OCI-LY3 (cell line): ENCODE data around the gene SRPK2.

Source experiments
- H2AFZ ChIP-seq: fragments of 200-600, 300-600 bp; shearing (Covaris generic); 2 replicates; pipeline ENCODE4 v1.6.0; 2014; ENCODE audit warnings: antibody characterized with exemption, low read depth, low read length
- H3K27ac ChIP-seq: fragments of 200-600, 300-600 bp; sonication (generic); 2 replicates; pipeline ENCODE4 v1.5.1; 2014; ENCODE audit warnings: mild to moderate bottlenecking, low read length, moderate library complexity, mixed read lengths
- H3K27me3 ChIP-seq: fragments of 200-600, 300-600 bp; sonication (generic); 2 replicates; pipeline ENCODE4 v1.6.1; 2014; ENCODE audit warnings: low read depth, low read length, mixed read lengths
- H3K36me3 ChIP-seq: fragments of 200-600, 300-600 bp; sonication (generic); replicated peaks from 2 replicates; pipeline ENCODE3; 2014; ENCODE audit warnings: low read depth, low read length, mixed read lengths
- H3K4me1 ChIP-seq: fragments of 300-600, 200-600 bp; sonication (generic); 2 replicates; pipeline ENCODE4 v1.6.1; 2014; ENCODE audit warnings: low read length, mixed read lengths
- H3K4me2 ChIP-seq: fragments of 200-600, 300-600 bp; sonication (generic); 2 replicates; pipeline ENCODE4 v1.6.1; 2014; ENCODE audit warnings: low read length, mixed read lengths
- H3K4me3 ChIP-seq: fragments of 300-600, 200-600 bp; sonication (generic); 2 replicates; pipeline ENCODE4 v1.5.1; 2014; ENCODE audit warnings: antibody characterized with exemption, mild to moderate bottlenecking, low read length, moderate library complexity
- H3K79me2 ChIP-seq: fragments of 300-600, 200-600 bp; shearing (Covaris generic); 2 replicates; pipeline ENCODE4 v1.6.1; 2014; ENCODE audit warnings: mild to moderate bottlenecking, low read length, mixed read lengths
- H3K9ac ChIP-seq: fragments of 300-600, 200-600 bp; shearing (Covaris generic); 2 replicates; pipeline ENCODE4 v1.6.0; 2014; ENCODE audit warnings: mild to moderate bottlenecking, low read length, moderate library complexity
- H3K9me3 ChIP-seq: fragments of 200-600, 300-600 bp; shearing (Covaris generic); 2 replicates; pipeline ENCODE4 v1.6.1; 2014; ENCODE audit warnings: low read length, mixed read lengths; ENCODE audit not compliant: insufficient read depth
- H4K20me1 ChIP-seq: fragments of 200-600, 300-600 bp; sonication (generic); 2 replicates; pipeline ENCODE4 v1.6.1; 2016; ENCODE audit warnings: low read length, mixed read lengths; ENCODE audit not compliant: insufficient read depth
- CTCF ChIP-seq: fragments of 200-600, 300-600 bp; sonication (generic); IDR thresholded peaks from 2 replicates; pipeline ENCODE4 v1.5.1; 2014; ENCODE audit warnings: antibody characterized with exemption, low read length, low read depth
- EZH2phosphoT487 ChIP-seq: fragments of 200-600 bp; shearing (Covaris generic); IDR thresholded peaks from 2 replicates; pipeline ENCODE4 v1.6.1; 2018; ENCODE audit warnings: antibody characterized with exemption, mixed run types, low read depth

SRPK2 gene

GRCh38 chr7:105133358-105133757 lies 255.4 kb downstream of the SRPK2 start:
- H3K36me3 ChIP-seq: peaks cover 3% of the 10 kb centered on the region

GRCh38 chr7:105132835-105133234 lies 255.9 kb downstream of the SRPK2 start:
- H3K4me1 ChIP-seq: peaks cover 34% of the 10 kb centered on the region
- H3K36me3 ChIP-seq: no peaks in the 10 kb centered on the region
- TF ChIP-seq EZH2phosphoT487 (no peak), CTCF (no peak)
- H3K9ac ChIP-seq: no peak overlapping the region
- H3K27me3 ChIP-seq: no peaks in the 10 kb centered on the region
- H3K4me2 ChIP-seq: no peak overlapping the region
- H2AFZ ChIP-seq: no peak overlapping the region
- no peaks in the 10 kb centered on the region for H3K9me3 ChIP-seq
- peaks cover 8% of the 10 kb centered on the region for H3K79me2 ChIP-seq
- no peak overlapping the region for H3K27ac ChIP-seq
- no peaks in the 10 kb centered on the region for H4K20me1 ChIP-seq
- no peak overlapping the region for H3K4me3 ChIP-seq

More at GRCh38 chr7:105133358-105133757, 255.4 kb downstream of the SRPK2 start:
- Histone ChIP-seq H3K4me1 (peaks cover 29% of the 10 kb centered on the region), H4K20me1 (no peaks in the 10 kb centered on the region), H3K4me2 (no peak overlapping the region), H3K27ac (no peak overlapping the region), H3K9me3 (no peaks in the 10 kb centered on the region), H3K27me3 (no peaks in the 10 kb centered on the region), H3K4me3 (no peak overlapping the region), H3K79me2 (peaks cover 8% of the 10 kb centered on the region), H2AFZ (no peak overlapping the region), H3K9ac (no peak overlapping the region)
- TF ChIP-seq EZH2phosphoT487 (no peak), CTCF (no peak)

- H3K36me3 ChIP-seq: no peaks in the 10 kb centered on the region
- H3K79me2 ChIP-seq: peaks cover 8% of the 10 kb centered on the region
- H3K27me3 ChIP-seq: no peaks in the 10 kb centered on the region
- no peak overlapping the region for H3K9ac ChIP-seq
- no peak overlapping the region for H3K4me3 ChIP-seq
- no peaks in the 10 kb centered on the region for H3K9me3 ChIP-seq
- H2AFZ ChIP-seq: no peak overlapping the region
- H4K20me1 ChIP-seq: no peaks in the 10 kb centered on the region
- H3K4me1 ChIP-seq: peaks cover 39% of the 10 kb centered on the region
- no peak overlapping the region for H3K27ac ChIP-seq
- no peak overlapping the region for H3K4me2 ChIP-seq
- no peak for TF ChIP-seq EZH2phosphoT487
- no peak for TF ChIP-seq CTCF
Measured at GRCh38 chr7:105132335-105132734, 256.4 kb downstream of the SRPK2 start.

- Histone ChIP-seq H3K27me3 (no peaks in the 10 kb centered on the region), H3K79me2 (peaks cover 8% of the 10 kb centered on the region), H3K4me3 (no peak overlapping the region), H3K36me3 (no peaks in the 10 kb centered on the region), H4K20me1 (no peaks in the 10 kb centered on the region), H2AFZ (no peak overlapping the region), H3K27ac (peak overlapping the region; percentile 5; the same call in 1 of the 2 replicates), H3K4me2 (peak overlapping the region; percentile 31), H3K9ac (no peak overlapping the region), H3K9me3 (no peaks in the 10 kb centered on the region), H3K4me1 (peaks cover 43% of the 10 kb centered on the region)
- TF ChIP-seq EZH2phosphoT487 (no peak), CTCF (no peak)
Measured at GRCh38 chr7:105131890-105132289, 256.8 kb downstream of the SRPK2 start.
